Measurements from ENCODE around the gene RBKS. TPM values are rescaled to one million over a fixed set of nuclear protein-coding genes. Genes with fewer than 3 reads are reported as not detected.

The RBKS gene
- total and polyA plus RNA-seq, 2 of the 13 experiments (the other 11 are each of a cell fraction or from before 2014, with no cell fraction given), result 7.7 to 8.3 TPM

DNA sequence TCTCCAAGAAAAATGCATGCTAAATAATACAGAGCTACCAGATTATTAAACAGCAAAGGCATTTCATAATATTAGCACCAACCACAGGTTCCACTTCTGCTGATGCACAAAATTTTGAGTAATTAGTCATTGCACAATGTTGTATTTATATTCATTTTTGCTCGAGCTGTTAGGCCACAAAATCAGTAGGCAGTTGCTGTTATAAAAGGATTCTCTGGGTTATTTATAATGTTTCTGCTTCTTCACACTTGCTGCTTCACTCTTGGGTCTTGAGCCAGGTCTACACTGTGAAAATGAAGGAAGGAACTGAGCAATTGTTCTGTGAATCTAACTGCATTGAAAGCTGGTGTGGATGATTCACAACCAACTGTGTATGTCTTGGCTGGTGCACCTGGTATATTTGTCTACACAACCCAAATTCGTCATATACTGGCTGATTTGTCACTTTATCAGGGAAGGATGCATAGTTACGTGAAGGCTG, 80.4 kb downstream of the RBKS start:
- Histone ChIP-seq H3K36me3 (replicated peaks in 1 of 2; ENCODE audit: control insufficient read depth in 1 of 2, insufficient read depth in 2 of 2, low read length in 2 of 2) (no peaks in the 10 kb centered on the region), H3K9ac (ENCODE audit: insufficient read depth, low read depth, low read length) (no peak overlapping the region), H3K4me2 (ENCODE audit: low read depth, low read length) (no peak overlapping the region), H3K27ac (ENCODE audit: extremely low read length, insufficient read depth, low read length) (no peak overlapping the region), H3K79me2 (ENCODE audit: insufficient read depth, low read length) (no peaks in the 10 kb centered on the region), H4K20me1 (ENCODE audit: insufficient read depth, low read length) (no peaks in the 10 kb centered on the region), H3K4me3 (replicated peaks in 1 of 3; ENCODE audit: insufficient read depth in 1 of 3, low read depth in 2 of 3, low read length in 3 of 3) (no peak overlapping the region), H2AFZ (ENCODE audit: low read length) (no peak overlapping the region), H3K27me3 (ENCODE audit: control insufficient read depth in 1 of 2, insufficient read depth in 2 of 2, low read length in 2 of 2) (no peaks in the 10 kb centered on the region), H3K9me3 (ENCODE audit: low read length) (no peaks in the 10 kb centered on the region), H3K4me1 (ENCODE audit: insufficient read depth, low read length) (peaks cover 15% of the 10 kb centered on the region)
- 73% methylated on average over 3 of the region's 3 CpGs for whole genome bisulfite sequencing (ENCODE audit: low lambda C conversion rate)
- intact Hi-C loops (cut with micrococcal nuclease; ENCODE audit: unreplicated experiment), result loop anchor here (10.0 kb wide), 1 partner anchor 195 kb away; no protein-coding TSS in a partner anchor
- ChIA-PET POLR2A (interaction anchor here (1.0 kb wide), 1 partner anchor 80 kb away, joined by 3 read pairs; the partner anchor contains the start of genes BABAM2 and RBKS), CTCF (ENCODE audit: low intra/inter-chr PET ratio, low total read pairs) (no interaction called here)
- DNase-seq (ENCODE audit: low spot score) (no peak), ATAC-seq (no peak), FAIRE-seq (no peak)
- in situ Hi-C loops (cut with HindIII; ENCODE audit: extremely low pct_ligation_motif_present, low pct_unique_long_range_greater_than_20kb), result no loop called here
- BruUV-seq (replicated peaks), result no TSS peak
- no peak for TF ChIP-seq ZNF225 (CRISPR knock-in tag; IDR thresholded peaks at IDR 0.05)
- TF ChIP-seq AKAP8 (CRISPR knock-in tag; IDR thresholded peaks at IDR 0.05), result no peak
- TF ChIP-seq CEBPB (IDR thresholded peaks at IDR 0.05; ENCODE audit: borderline replicate concordance, low read depth, low read length), result peak; percentile 39; the same call in 1 of the 2 replicates

- in situ Hi-C loops (cut with HindIII; ENCODE audit: extremely low pct_ligation_motif_present, low pct_unique_long_range_greater_than_20kb), result no loop called here
- H3K4me2 ChIP-seq (ENCODE audit: low read depth, low read length), result no peak overlapping the region
- H3K27me3 ChIP-seq (ENCODE audit: control insufficient read depth in 1 of 2, insufficient read depth in 2 of 2, low read length in 2 of 2), result no peaks in the 10 kb centered on the region
- DNase-seq (ENCODE audit: low spot score), result no peak
- no peaks in the 10 kb centered on the region for H4K20me1 ChIP-seq (ENCODE audit: insufficient read depth, low read length)
- H3K9me3 ChIP-seq (ENCODE audit: low read length), result no peaks in the 10 kb centered on the region
- no peak for ATAC-seq
- H3K4me3 ChIP-seq (replicated peaks in 1 of 3; ENCODE audit: insufficient read depth in 1 of 3, low read depth in 2 of 3, low read length in 3 of 3), result no peak overlapping the region
- H3K27ac ChIP-seq (ENCODE audit: extremely low read length, insufficient read depth, low read length), result no peak overlapping the region
- H3K9ac ChIP-seq (ENCODE audit: insufficient read depth, low read depth, low read length), result no peak overlapping the region
- H3K36me3 ChIP-seq (replicated peaks in 1 of 2; ENCODE audit: control insufficient read depth in 1 of 2, insufficient read depth in 2 of 2, low read length in 2 of 2), result no peaks in the 10 kb centered on the region
- 99% methylated on average over 3 of the region's 3 CpGs for WGBS (ENCODE audit: low lambda C conversion rate)
- ChIA-PET POLR2A (no interaction called here), CTCF (ENCODE audit: low intra/inter-chr PET ratio, low total read pairs) (no interaction called here)
- H2AFZ ChIP-seq (ENCODE audit: low read length), result no peak overlapping the region
- H3K4me1 ChIP-seq (ENCODE audit: insufficient read depth, low read length), result peaks cover 15% of the 10 kb centered on the region
- BruUV-seq (replicated peaks), result no TSS peak
- intact Hi-C loops (cut with micrococcal nuclease; ENCODE audit: unreplicated experiment), result loop anchor here (10.0 kb wide), 1 partner anchor 196 kb away; no protein-coding TSS in a partner anchor
- no peaks in the 10 kb centered on the region for H3K79me2 ChIP-seq (ENCODE audit: insufficient read depth, low read length)
- no peak for TF ChIP-seq SMARCE1 (IDR thresholded peaks at IDR 0.05; ENCODE audit: borderline replicate concordance)
- no peak for TF ChIP-seq RFX1 (IDR thresholded peaks at IDR 0.05)
- TF ChIP-seq MLX (CRISPR knock-in tag; IDR thresholded peaks at IDR 0.05), result no peak
- FAIRE-seq, result no peak
Observed at GRCh38 chr2:27808984-27809383, 81.2 kb downstream of the RBKS start.

All from HepG2 (cell line).